ENCODE data around the gene TNC. TPM values are rescaled to one million over a fixed set of nuclear protein-coding genes. Genes with fewer than 3 reads are reported as not detected.
A peak's percentile ranks its signal among the peaks of the same experiment; 100 is the strongest.

TNC gene
- total RNA-seq, 4 donors from 2014 or later, result 18.5 to 27.0 (median 22.7) TPM

DNA sequence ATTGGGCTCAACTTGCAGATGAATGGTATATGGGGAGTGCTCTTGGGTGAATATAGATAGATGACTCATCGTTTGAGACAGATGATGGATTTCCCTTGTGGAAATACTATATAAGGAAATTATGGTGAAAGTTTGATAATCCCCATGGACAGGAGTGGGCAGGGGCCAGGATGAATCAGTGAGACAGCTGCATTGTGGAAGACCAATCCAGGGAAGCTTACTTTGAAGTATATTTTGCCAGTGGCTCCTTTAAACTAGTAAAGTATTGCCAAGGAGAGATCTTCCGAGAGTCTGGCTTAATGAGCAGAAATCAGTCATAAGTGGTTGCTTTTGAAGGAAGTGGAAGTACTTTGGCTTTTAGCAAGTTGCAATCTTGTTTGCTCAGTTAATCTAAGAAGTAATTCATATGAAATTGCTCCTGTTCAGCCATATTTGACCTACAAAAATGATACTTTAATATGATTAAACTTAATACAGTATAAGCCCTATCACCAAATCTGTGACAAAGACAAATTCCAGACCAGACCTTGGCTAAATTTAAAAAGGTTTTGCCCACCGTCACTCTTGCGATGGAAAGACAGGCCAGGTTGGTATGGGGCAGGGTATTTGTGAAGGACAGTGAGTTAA, 9.3 kb upstream of the TNC start:
- Histone ChIP-seq H3K4me1 (no peaks in the 10 kb centered on the region), H3K4me3 (no peak overlapping the region), H3K27ac (no peak overlapping the region), H3K36me3 (no peaks in the 10 kb centered on the region), H3K9me3 (no peaks in the 10 kb centered on the region), H3K27me3 (peaks cover 7% of the 10 kb centered on the region)
- no peak for DNase-seq (ENCODE audit: low spot score in 2 of 2)
- no peak for TF ChIP-seq POLR2AphosphoS5 (IDR thresholded peaks at IDR 0.05)
- no peak for TF ChIP-seq EP300 (IDR thresholded peaks at IDR 0.05)
- TF ChIP-seq, protein P1, sequence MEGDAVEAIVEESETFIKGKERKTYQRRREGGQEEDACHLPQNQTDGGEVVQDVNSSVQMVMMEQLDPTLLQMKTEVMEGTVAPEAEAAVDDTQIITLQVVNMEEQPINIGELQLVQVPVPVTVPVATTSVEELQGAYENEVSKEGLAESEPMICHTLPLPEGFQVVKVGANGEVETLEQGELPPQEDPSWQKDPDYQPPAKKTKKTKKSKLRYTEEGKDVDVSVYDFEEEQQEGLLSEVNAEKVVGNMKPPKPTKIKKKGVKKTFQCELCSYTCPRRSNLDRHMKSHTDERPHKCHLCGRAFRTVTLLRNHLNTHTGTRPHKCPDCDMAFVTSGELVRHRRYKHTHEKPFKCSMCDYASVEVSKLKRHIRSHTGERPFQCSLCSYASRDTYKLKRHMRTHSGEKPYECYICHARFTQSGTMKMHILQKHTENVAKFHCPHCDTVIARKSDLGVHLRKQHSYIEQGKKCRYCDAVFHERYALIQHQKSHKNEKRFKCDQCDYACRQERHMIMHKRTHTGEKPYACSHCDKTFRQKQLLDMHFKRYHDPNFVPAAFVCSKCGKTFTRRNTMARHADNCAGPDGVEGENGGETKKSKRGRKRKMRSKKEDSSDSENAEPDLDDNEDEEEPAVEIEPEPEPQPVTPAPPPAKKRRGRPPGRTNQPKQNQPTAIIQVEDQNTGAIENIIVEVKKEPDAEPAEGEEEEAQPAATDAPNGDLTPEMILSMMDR (IDR thresholded peaks at IDR 0.05), result no peak
- TF ChIP-seq POLR2A (IDR thresholded peaks at IDR 0.05), result no peak
- WGBS, result 62% methylated on average over 4 of the region's 4 CpGs

DNA sequence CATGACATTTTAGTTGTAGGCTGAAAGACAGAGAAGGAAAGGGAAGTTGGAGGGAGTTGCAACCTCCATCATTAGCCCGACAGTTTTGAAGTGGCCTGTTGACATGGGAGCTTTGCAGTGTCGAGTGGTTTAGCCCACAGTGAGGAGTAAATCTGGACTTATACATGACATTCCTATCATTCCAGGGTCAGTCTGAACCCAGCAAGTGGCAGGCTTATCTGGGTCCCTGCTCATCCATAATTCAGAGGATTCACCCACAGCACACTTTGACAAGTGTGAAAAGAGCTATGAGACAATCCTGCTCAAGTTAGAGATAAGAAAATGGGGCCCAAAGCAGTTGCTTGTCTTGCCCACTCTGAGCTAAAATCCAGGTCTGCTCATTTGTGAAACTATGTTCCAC, 8.4 kb upstream of the TNC start:
- peaks cover 7% of the 10 kb centered on the region for H3K27me3 ChIP-seq
- H3K36me3 ChIP-seq, result no peaks in the 10 kb centered on the region
- no peak overlapping the region for H3K27ac ChIP-seq
- H3K4me1 ChIP-seq, result no peaks in the 10 kb centered on the region
- no peaks in the 10 kb centered on the region for H3K9me3 ChIP-seq
- no peak for DNase-seq (ENCODE audit: low spot score in 2 of 2)
- H3K4me3 ChIP-seq, result no peak overlapping the region
- WGBS, result 88% methylated on average over 2 of the region's 2 CpGs
- TF ChIP-seq EP300 (IDR thresholded peaks at IDR 0.05) (no peak), POLR2AphosphoS5 (IDR thresholded peaks at IDR 0.05) (no peak)

DNA sequence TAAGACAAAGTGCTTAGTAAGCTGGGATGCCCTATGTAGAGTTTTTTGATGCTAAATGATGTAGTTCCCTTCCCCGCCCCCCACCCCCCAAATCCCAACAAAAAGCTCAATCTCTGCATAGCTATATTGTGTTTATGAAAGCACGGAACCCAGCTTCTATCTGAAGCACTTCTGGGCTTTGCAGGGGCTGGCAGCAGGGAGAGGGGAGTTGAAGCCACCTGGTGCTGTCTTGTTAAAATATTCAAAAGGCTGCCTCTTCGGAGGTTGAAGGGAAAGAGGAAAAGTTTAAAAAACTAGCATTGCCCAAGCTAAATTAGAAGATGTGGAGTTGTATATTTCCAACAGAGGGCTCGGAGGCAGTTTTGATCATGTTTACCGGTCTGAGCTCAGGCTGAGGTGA, 5.0 kb upstream of the TNC start:
- TF ChIP-seq, protein P1 (IDR thresholded peaks at IDR 0.05), result no peak
- TF ChIP-seq EP300 (IDR thresholded peaks at IDR 0.05) (no peak), POLR2A (IDR thresholded peaks at IDR 0.05) (no peak), POLR2AphosphoS5 (IDR thresholded peaks at IDR 0.05) (no peak)
- no peaks in the 10 kb centered on the region for H3K9me3 ChIP-seq
- H3K4me1 ChIP-seq, result peaks cover 14% of the 10 kb centered on the region
- peaks cover 7% of the 10 kb centered on the region for H3K27me3 ChIP-seq
- no peak overlapping the region for H3K4me3 ChIP-seq
- DNase-seq (ENCODE audit: low spot score in 2 of 2), result no peak
- 88% methylated on average over 5 of the region's 5 CpGs for WGBS
- no peak overlapping the region for H3K27ac ChIP-seq
- H3K36me3 ChIP-seq, result no peaks in the 10 kb centered on the region

DNA sequence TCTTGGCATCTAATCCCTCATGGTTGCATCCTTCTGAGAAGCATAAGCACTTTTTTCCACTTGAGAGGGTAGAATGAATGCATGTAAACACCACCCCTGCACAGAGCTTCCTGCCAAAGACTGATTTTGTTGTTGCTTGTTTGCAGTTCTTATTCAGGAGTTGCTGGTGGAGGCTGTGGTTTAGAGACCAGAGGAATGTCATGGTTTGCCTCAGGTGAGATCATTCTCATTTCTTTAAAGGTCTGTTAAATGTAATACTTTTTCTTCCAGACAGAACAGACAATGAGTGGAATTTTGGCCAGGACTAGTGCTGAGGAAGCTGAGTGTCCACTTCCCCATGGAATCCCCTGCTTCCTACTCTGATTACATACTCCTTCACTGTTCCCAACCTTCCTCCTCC, 3.2 kb upstream of the TNC start:
- no peaks in the 10 kb centered on the region for H3K9me3 ChIP-seq

DNA sequence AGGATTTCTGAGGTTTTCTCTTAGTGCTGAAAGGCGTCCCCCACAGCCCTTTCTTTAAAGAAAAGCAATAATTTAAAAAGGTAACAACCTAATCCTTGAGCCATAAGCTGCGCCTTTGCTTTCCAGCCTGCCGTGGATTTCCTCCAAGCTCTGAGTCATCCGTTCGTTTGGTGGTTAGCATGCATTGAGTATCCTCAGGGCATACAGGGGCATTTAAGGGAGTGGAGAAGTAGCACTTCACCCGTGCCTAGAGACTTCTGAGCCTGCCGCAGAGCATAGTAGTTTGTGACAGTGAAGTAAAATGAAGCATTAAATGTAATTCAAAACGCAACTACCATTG, 892 bp upstream of the TNC start:
- Histone ChIP-seq H3K4me1 (peaks cover 23% of the 10 kb centered on the region), H3K4me3 (peak overlapping the region; percentile 30), H3K9me3 (no peaks in the 10 kb centered on the region), H3K36me3 (no peaks in the 10 kb centered on the region), H3K27ac (peak overlapping the region; percentile 33), H3K27me3 (peaks cover 17% of the 10 kb centered on the region)
- TF ChIP-seq, protein P1 (IDR thresholded peaks at IDR 0.05), result no peak
- WGBS, result 4% methylated on average over 8 of the region's 8 CpGs
- DNase-seq (ENCODE audit: low spot score in 2 of 2), result peak in 1 of 2 donors; percentile 67

More for the DNA sequence above, 3.2 kb upstream of the TNC start:
- no peak overlapping the region for H3K27ac ChIP-seq
- DNase-seq (ENCODE audit: low spot score in 2 of 2), result no peak
- peaks cover 8% of the 10 kb centered on the region for H3K27me3 ChIP-seq
- no peak overlapping the region for H3K4me3 ChIP-seq
- H3K36me3 ChIP-seq, result no peaks in the 10 kb centered on the region
- TF ChIP-seq, protein P1 (IDR thresholded peaks at IDR 0.05), result no peak
- no peak for TF ChIP-seq POLR2A (IDR thresholded peaks at IDR 0.05)
- no peak for TF ChIP-seq POLR2AphosphoS5 (IDR thresholded peaks at IDR 0.05)
- TF ChIP-seq EP300 (IDR thresholded peaks at IDR 0.05), result no peak
- peaks cover 23% of the 10 kb centered on the region for H3K4me1 ChIP-seq

All from suprapubic skin (tissue), 4 donors.